CD4-positive, alpha-beta T cell treated with Interleukin-17A for 4 hours (primary cell): ENCODE results near the gene TMCC2.
"Not testable (repeated sequence)": the region's sequence is repeated elsewhere in the genome, so short reads cannot be mapped to it uniquely, and the experiment has no call there.

Experiments
- DNase-seq: peaks from one replicate; pipeline ENCODE4 v3.0.0-alpha.2; 2020; ENCODE audit warnings: mixed read lengths

Gene TMCC2

GRCh38 chr1:205227584-205228013, at the start of gene TMCC2:
TMCC2 (plus strand) TSS chr1:205227946; CDS start chr1:205228565, 619 bp downstream.
- peak; percentile 86 for DNase-seq

GRCh38 chr1:205179842-205180241, 47.9 kb upstream of the TMCC2 start:
- no peak for DNase-seq

GRCh38 chr1:205180331-205180730, 47.4 kb upstream of the TMCC2 start:
- not testable (repeated sequence) for DNase-seq

- no peak for DNase-seq
These were observed 44.8 kb upstream of the TMCC2 start for GRCh38 chr1:205182930-205183329.

GRCh38 chr1:205183676-205184335, 43.9 kb upstream of the TMCC2 start:
- DNase-seq = no peak

GRCh38 chr1:205186191-205186590, 41.6 kb upstream of the TMCC2 start:
- DNase-seq = no peak

GRCh38 chr1:205187420-205187819, 40.3 kb upstream of the TMCC2 start:
- DNase-seq = no peak

GRCh38 chr1:205188098-205188497, 39.6 kb upstream of the TMCC2 start:
- no peak for DNase-seq

- DNase-seq = no peak
These were observed 39.1 kb upstream of the TMCC2 start for GRCh38 chr1:205188596-205188995.

- no peak for DNase-seq
These were observed 38.6 kb upstream of the TMCC2 start for GRCh38 chr1:205189131-205189530.

GRCh38 chr1:205190845-205191577, 36.7 kb upstream of the TMCC2 start:
- DNase-seq = no peak

- DNase-seq = no peak
These were observed 36.1 kb upstream of the TMCC2 start for GRCh38 chr1:205191622-205192021.

GRCh38 chr1:205192287-205192686, 35.5 kb upstream of the TMCC2 start:
- DNase-seq = no peak

GRCh38 chr1:205199090-205199930, 28.4 kb upstream of the TMCC2 start:
- no peak for DNase-seq

- no peak for DNase-seq
These were observed 27.8 kb upstream of the TMCC2 start for GRCh38 chr1:205199931-205200299.

- no peak for DNase-seq
These were observed 23.2 kb upstream of the TMCC2 start for GRCh38 chr1:205204552-205204951.

GRCh38 chr1:205205055-205205454, 22.7 kb upstream of the TMCC2 start:
- DNase-seq = no peak

GRCh38 chr1:205208811-205209210, 18.9 kb upstream of the TMCC2 start:
- DNase-seq = no peak

GRCh38 chr1:205210756-205211168, 17.0 kb upstream of the TMCC2 start:
- DNase-seq = no peak

- peak; percentile 92 for DNase-seq
These were observed 16.4 kb upstream of the TMCC2 start, which contains the start of gene DSTYK for GRCh38 chr1:205211169-205211838. DSTYK (minus strand) TSS chr1:205211702; CDS start chr1:205211535, 167 bp downstream.

GRCh38 chr1:205211839-205212536, 15.8 kb upstream of the TMCC2 start:
- DNase-seq = no peak

GRCh38 chr1:205214756-205215155, 13.0 kb upstream of the TMCC2 start:
- no peak for DNase-seq
